PC-3 (cell line): Measurements from ENCODE around the gene TNRC18. TPM values are rescaled to one million over a fixed set of nuclear protein-coding genes. Genes with fewer than 3 reads are reported as not detected.

Source experiments
- ATAC-seq: fragments of 200-7000 bp; cut with Tn5 transposase; 2 replicates; pipeline ENCODE4 v1.9.1; 2020; ENCODE audit warnings: mild to moderate bottlenecking, moderate library complexity
- BruUV-seq: library from RNA; stranded (reverse); fragments of 400-500 nt; replicated peaks from 2 replicates; lab custom pipeline; 2021; lab: Mats Ljungman, UMichigan
- CTCF ChIA-PET: fragments of 300-600 bp; sonication (Branson Sonifier 250); formaldehyde crosslinking; loops from one replicate; lab custom pipeline; 2022; ENCODE audit warnings: antibody characterized with exemption; lab: Charles Lee
- POLR2A ChIA-PET: fragments of 300-600 bp; sonication (Branson Sonifier 250); formaldehyde crosslinking; loops from one replicate; lab custom pipeline; 2022; ENCODE audit warnings: antibody characterized with exemption; ENCODE audit not compliant: unreplicated experiment; lab: Charles Lee
- DNase-seq: peaks from one replicate; pipeline ENCODE4 v3.0.0-alpha.2; 2015
- H2AFZ ChIP-seq: fragments of 300-600 bp; sonication (generic); 2 replicates; pipeline ENCODE4 v1.6.0; 2016; ENCODE audit warnings: antibody characterized with exemption, low read length
- H3F3A ChIP-seq: fragments of 300-600 bp; sonication (generic); one replicate; pipeline ENCODE4 v1.6.0; 2017; ENCODE audit warnings: antibody characterized with exemption, low read length, control low read depth, mild to moderate bottlenecking; ENCODE audit not compliant: unreplicated experiment
- H3K27ac ChIP-seq: fragments of 300-600 bp; sonication (generic); 2 replicates; pipeline ENCODE4 v1.5.1; 2016; ENCODE audit warnings: mild to moderate bottlenecking, low read length
- H3K27me3 ChIP-seq: fragments of 300-600 bp; sonication (generic); 2 replicates; pipeline ENCODE4 v1.6.1; 2016; ENCODE audit warnings: low read length, mixed read lengths
- H3K36me3 ChIP-seq: fragments of 300-600 bp; sonication (generic); 2 replicates; pipeline ENCODE4 v1.6.1; 2016; ENCODE audit warnings: low read depth, mixed run types, low read length, mixed read lengths
- H3K4me1 ChIP-seq: fragments of 300-600 bp; sonication (generic); 2 replicates; pipeline ENCODE4 v1.5.1; 2016; ENCODE audit warnings: low read length; ENCODE audit not compliant: insufficient read depth
- H3K4me2 ChIP-seq: fragments of 300-600 bp; sonication (generic); 2 replicates; pipeline ENCODE4 v1.6.0; 2016; ENCODE audit warnings: low read length
- H3K4me3 ChIP-seq: fragments of 300-600 bp; sonication (generic); 2 replicates; pipeline ENCODE4 v1.5.1; 2016; ENCODE audit warnings: mild to moderate bottlenecking, low read length, mixed read lengths
- H3K79me2 ChIP-seq: fragments of 300-600 bp; sonication (generic); 2 replicates; pipeline ENCODE4 v1.6.1; 2017; ENCODE audit warnings: low read length, mixed read lengths
- H3K9ac ChIP-seq: fragments of 300-600 bp; sonication (generic); 2 replicates; pipeline ENCODE4 v1.6.0; 2016; ENCODE audit warnings: mild to moderate bottlenecking, low read length
- H3K9me2 ChIP-seq: fragments of 300-600 bp; sonication (generic); replicated peaks from 2 replicates; pipeline ENCODE4 v1.6.1; 2016; ENCODE audit warnings: mixed run types, low read length, mixed read lengths
- H3K9me3 ChIP-seq: fragments of 300-600 bp; sonication (generic); 2 replicates; pipeline ENCODE4 v1.6.1; 2016; ENCODE audit warnings: low read length, mixed read lengths
- H4K20me1 ChIP-seq: fragments of 300-600 bp; sonication (generic); 2 replicates; pipeline ENCODE4 v1.6.1; 2016; ENCODE audit warnings: low read length, mixed read lengths
- EZH2 ChIP-seq: fragments of 300-600 bp; sonication (generic); IDR thresholded peaks from one replicate; pipeline ENCODE4 v1.6.1; 2017; ENCODE audit warnings: antibody characterized with exemption, mild to moderate bottlenecking, low read length; ENCODE audit not compliant: unreplicated experiment
- EZH2phosphoT487 ChIP-seq: fragments of 300-600 bp; sonication (generic); IDR thresholded peaks from 2 replicates; pipeline ENCODE4 v1.6.1; 2018; ENCODE audit warnings: mild to moderate bottlenecking, antibody characterized with exemption, low read length, borderline replicate concordance
- intact Hi-C: fragments of 100-400 bp; cut with micrococcal nuclease; formaldehyde crosslinking; loops from 2 replicates; pipeline ENCODE4 v1.9.0; 2023
- total RNA-seq: library from RNA; depleted of rRNA; stranded (reverse); fragments of >200 nt; gene quantifications from 2 replicates; pipeline ENCODE4 v1.2.3, GENCODE V29; 2014
- TF ChIP-seq, protein P1 (sequence below): fragments of 300-600 bp; sonication (generic); conservative IDR thresholded peaks from 2 replicates; pipeline ENCODE4 v1.5.1; 2017; ENCODE audit warnings: antibody characterized with exemption, low read depth, mild to moderate bottlenecking, low read length

Gene TNRC18
- total RNA-seq, 1 experiment from 2014 or later: 26.8 TPM

GRCh38 chr7:5439209-5439571, 15.6 kb upstream of the TNRC18 start:
- Histone ChIP-seq H3F3A (no peaks in the 10 kb centered on the region), H3K27me3 (no peaks in the 10 kb centered on the region), H3K27ac (no peak overlapping the region), H4K20me1 (no peaks in the 10 kb centered on the region), H3K9me2 (no peaks in the 10 kb centered on the region), H3K9me3 (no peaks in the 10 kb centered on the region), H3K4me1 (no peaks in the 10 kb centered on the region), H3K4me2 (no peak overlapping the region), H3K79me2 (no peaks in the 10 kb centered on the region), H3K36me3 (peaks cover 8% of the 10 kb centered on the region; the same call in 1 of the 2 replicates), H2AFZ (no peak overlapping the region), H3K4me3 (no peak overlapping the region), H3K9ac (no peak overlapping the region)
- ChIA-PET CTCF (no interaction called here), POLR2A (no interaction called here)
- no peak for DNase-seq
- no peak for ATAC-seq
- no peak for TF ChIP-seq EZH2
- no peak for TF ChIP-seq EZH2phosphoT487
- TF ChIP-seq, protein P1, sequence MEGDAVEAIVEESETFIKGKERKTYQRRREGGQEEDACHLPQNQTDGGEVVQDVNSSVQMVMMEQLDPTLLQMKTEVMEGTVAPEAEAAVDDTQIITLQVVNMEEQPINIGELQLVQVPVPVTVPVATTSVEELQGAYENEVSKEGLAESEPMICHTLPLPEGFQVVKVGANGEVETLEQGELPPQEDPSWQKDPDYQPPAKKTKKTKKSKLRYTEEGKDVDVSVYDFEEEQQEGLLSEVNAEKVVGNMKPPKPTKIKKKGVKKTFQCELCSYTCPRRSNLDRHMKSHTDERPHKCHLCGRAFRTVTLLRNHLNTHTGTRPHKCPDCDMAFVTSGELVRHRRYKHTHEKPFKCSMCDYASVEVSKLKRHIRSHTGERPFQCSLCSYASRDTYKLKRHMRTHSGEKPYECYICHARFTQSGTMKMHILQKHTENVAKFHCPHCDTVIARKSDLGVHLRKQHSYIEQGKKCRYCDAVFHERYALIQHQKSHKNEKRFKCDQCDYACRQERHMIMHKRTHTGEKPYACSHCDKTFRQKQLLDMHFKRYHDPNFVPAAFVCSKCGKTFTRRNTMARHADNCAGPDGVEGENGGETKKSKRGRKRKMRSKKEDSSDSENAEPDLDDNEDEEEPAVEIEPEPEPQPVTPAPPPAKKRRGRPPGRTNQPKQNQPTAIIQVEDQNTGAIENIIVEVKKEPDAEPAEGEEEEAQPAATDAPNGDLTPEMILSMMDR: no peak
- no TSS peak for BruUV-seq
- intact Hi-C loops: no loop called here

DNA sequence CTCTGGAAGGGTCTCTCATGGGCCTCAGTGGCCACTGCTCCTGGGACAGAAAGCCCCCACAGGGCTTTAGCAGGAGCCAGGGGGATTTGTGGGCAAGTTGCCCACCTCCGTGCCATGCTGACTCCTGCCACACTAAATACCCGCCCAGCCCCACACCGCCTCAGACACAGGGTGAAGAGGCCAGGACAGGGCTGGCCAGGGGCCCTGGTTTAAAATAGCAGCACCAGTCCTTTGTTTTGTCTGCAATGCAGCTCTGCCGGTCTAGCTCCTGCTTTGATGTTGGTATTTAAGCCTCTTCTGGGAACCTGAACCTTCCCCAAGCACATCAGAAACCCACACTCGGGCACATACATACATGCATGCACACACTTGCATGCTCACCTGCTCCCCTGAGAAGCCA, 14.4 kb upstream of the TNRC18 start:
- BruUV-seq: no TSS peak
- no peak for ATAC-seq
- no peak overlapping the region for H3K9ac ChIP-seq

DNA sequence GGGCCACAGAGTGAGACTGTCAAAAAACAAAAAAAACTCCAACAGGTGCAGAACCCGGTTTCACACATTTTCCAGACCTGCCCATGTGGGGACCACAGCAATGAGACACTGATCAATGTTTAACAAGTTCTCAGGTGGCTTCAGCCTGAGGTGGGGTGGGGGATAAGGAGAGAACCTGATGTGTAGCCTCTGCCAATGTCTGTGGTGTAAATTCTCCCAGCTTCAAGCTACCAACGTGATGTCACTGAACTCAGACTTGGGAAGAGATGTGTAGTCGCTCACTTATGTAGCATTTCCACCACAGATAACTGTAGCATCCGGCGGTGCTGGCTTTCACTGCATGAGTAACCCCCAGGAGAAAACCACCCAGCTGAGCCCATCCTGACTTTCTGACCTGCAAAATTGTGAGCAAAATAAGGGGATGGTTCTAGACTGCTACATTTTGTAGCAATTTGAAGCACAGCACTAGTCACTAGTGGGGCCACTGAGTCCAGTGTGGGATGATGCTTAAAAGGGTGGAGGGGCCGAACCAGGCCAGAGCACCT, 13.8 kb upstream of the TNRC18 start:
- TSS peak; percentile 11 for BruUV-seq
- Histone ChIP-seq H4K20me1 (no peaks in the 10 kb centered on the region), H3K4me2 (no peak overlapping the region), H3K9me2 (no peaks in the 10 kb centered on the region), H3K36me3 (peaks cover 8% of the 10 kb centered on the region; the same call in 1 of the 2 replicates), H2AFZ (no peak overlapping the region), H3K9ac (no peak overlapping the region), H3K4me1 (no peaks in the 10 kb centered on the region), H3K4me3 (no peak overlapping the region), H3K27me3 (no peaks in the 10 kb centered on the region), H3F3A (no peaks in the 10 kb centered on the region), H3K79me2 (no peaks in the 10 kb centered on the region), H3K27ac (no peak overlapping the region), H3K9me3 (no peaks in the 10 kb centered on the region)
- DNase-seq (no peak), ATAC-seq (no peak)
- TF ChIP-seq EZH2: no peak
- TF ChIP-seq, protein P1: no peak
- no peak for TF ChIP-seq EZH2phosphoT487
- intact Hi-C loops: no loop called here
- ChIA-PET CTCF (no interaction called here), POLR2A (no interaction called here)

More for the DNA sequence above, 14.4 kb upstream of the TNRC18 start:
- no peak for DNase-seq
- Histone ChIP-seq H3K9me3 (no peaks in the 10 kb centered on the region), H3K36me3 (peaks cover 8% of the 10 kb centered on the region; the same call in 1 of the 2 replicates), H3K4me1 (no peaks in the 10 kb centered on the region), H3K27me3 (no peaks in the 10 kb centered on the region), H4K20me1 (no peaks in the 10 kb centered on the region), H2AFZ (no peak overlapping the region), H3K4me3 (no peak overlapping the region), H3K9me2 (no peaks in the 10 kb centered on the region), H3K79me2 (no peaks in the 10 kb centered on the region), H3K27ac (no peak overlapping the region), H3F3A (no peaks in the 10 kb centered on the region), H3K4me2 (no peak overlapping the region)
- ChIA-PET POLR2A (no interaction called here), CTCF (no interaction called here)
- intact Hi-C loops: no loop called here
- TF ChIP-seq EZH2phosphoT487 (no peak), EZH2 (no peak)
- TF ChIP-seq, protein P1: no peak
